Activated naive CD4-positive, alpha-beta T cell treated with anti-CD3 and anti-CD28 coated beads, Interleukin-2, amount 10 ng/mL, durations not matched to agents 7 days and 5 days (primary cell): ENCODE data around the gene EMILIN2.

Source experiments
- CTCF ChIA-PET: fragments of 350-600 bp; sonication (Branson Sonifier 250); formaldehyde crosslinking; loops from one replicate; lab custom pipeline; 2021; ENCODE audit warnings: antibody characterized with exemption; lab: Charles Lee
- DNase-seq: peaks from one replicate; pipeline ENCODE4 v3.0.0-alpha.2; 2020
- H3K27ac Mint-ChIP-seq: one replicate; pipeline ENCODE4 v1.8.0; 2021; ENCODE audit warnings: mild to moderate bottlenecking, moderate library complexity, mixed read lengths
- H3K27me3 Mint-ChIP-seq: one replicate; pipeline ENCODE4 v1.8.0; 2021; ENCODE audit warnings: mild to moderate bottlenecking, mixed read lengths
- H3K36me3 Mint-ChIP-seq: one replicate; pipeline ENCODE4 v1.8.0; 2021; ENCODE audit warnings: mixed read lengths
- H3K4me1 Mint-ChIP-seq: one replicate; pipeline ENCODE4 v1.8.0; 2021; ENCODE audit warnings: mixed read lengths
- H3K4me3 Mint-ChIP-seq: one replicate; pipeline ENCODE4 v1.8.0; 2021; ENCODE audit warnings: mild to moderate bottlenecking, moderate library complexity, mixed read lengths
- H3K9me3 Mint-ChIP-seq: one replicate; pipeline ENCODE4 v1.8.0; 2021; ENCODE audit warnings: mixed read lengths

Gene EMILIN2

GRCh38 chr18:2878656-2879330 is 32.0 kb downstream of the EMILIN2 start:
- CTCF ChIA-PET: no interaction called here
- H3K27ac Mint-ChIP-seq: no peak overlapping the region
- no peak for DNase-seq
- H3K27me3 Mint-ChIP-seq: peaks cover 16% of the 10 kb centered on the region
- H3K9me3 Mint-ChIP-seq: no peaks in the 10 kb centered on the region
- no peak overlapping the region for H3K4me3 Mint-ChIP-seq
- H3K4me1 Mint-ChIP-seq: peaks cover 25% of the 10 kb centered on the region
- peaks cover 1% of the 10 kb centered on the region for H3K36me3 Mint-ChIP-seq

GRCh38 chr18:2879889-2880288 is 33.1 kb downstream of the EMILIN2 start:
- H3K27ac Mint-ChIP-seq: peak overlapping the region; percentile 22
- peaks cover 36% of the 10 kb centered on the region for H3K4me1 Mint-ChIP-seq
- H3K4me3 Mint-ChIP-seq: no peak overlapping the region

GRCh38 chr18:2880473-2880872 is 33.7 kb downstream of the EMILIN2 start:
- peaks cover 1% of the 10 kb centered on the region for H3K36me3 Mint-ChIP-seq
- CTCF ChIA-PET: no interaction called here
- H3K9me3 Mint-ChIP-seq: no peaks in the 10 kb centered on the region
- H3K27me3 Mint-ChIP-seq: peaks cover 10% of the 10 kb centered on the region
- peaks cover 39% of the 10 kb centered on the region for H3K4me1 Mint-ChIP-seq
- H3K27ac Mint-ChIP-seq: no peak overlapping the region
- no peak overlapping the region for H3K4me3 Mint-ChIP-seq
- no peak for DNase-seq

More at GRCh38 chr18:2879889-2880288, 33.1 kb downstream of the EMILIN2 start:
- DNase-seq: no peak
- H3K36me3 Mint-ChIP-seq: peaks cover 1% of the 10 kb centered on the region
- CTCF ChIA-PET: no interaction called here
- H3K27me3 Mint-ChIP-seq: peaks cover 13% of the 10 kb centered on the region
- no peaks in the 10 kb centered on the region for H3K9me3 Mint-ChIP-seq

GRCh38 chr18:2881088-2881839 is 34.5 kb downstream of the EMILIN2 start:
- H3K36me3 Mint-ChIP-seq: peaks cover 1% of the 10 kb centered on the region
- DNase-seq: no peak
- CTCF ChIA-PET: no interaction called here
- H3K4me1 Mint-ChIP-seq: peaks cover 39% of the 10 kb centered on the region
- peaks cover under 1% of the 10 kb centered on the region for H3K9me3 Mint-ChIP-seq
- peak overlapping the region; percentile 89 for H3K27ac Mint-ChIP-seq
- H3K4me3 Mint-ChIP-seq: peak overlapping the region; percentile 62
- peaks cover 10% of the 10 kb centered on the region for H3K27me3 Mint-ChIP-seq

- DNase-seq: peak; percentile 50
- Mint-ChIP-seq H3K4me1 (peaks cover 42% of the 10 kb centered on the region), H3K27me3 (peaks cover 10% of the 10 kb centered on the region), H3K27ac (peak overlapping the region; percentile 89), H3K4me3 (peak overlapping the region; percentile 62), H3K36me3 (peaks cover 7% of the 10 kb centered on the region), H3K9me3 (peaks cover 6% of the 10 kb centered on the region)
- CTCF ChIA-PET: no interaction called here
Measured at GRCh38 chr18:2881840-2882195, 35.0 kb downstream of the EMILIN2 start.

- Mint-ChIP-seq H3K36me3 (peaks cover 9% of the 10 kb centered on the region), H3K9me3 (peaks cover 8% of the 10 kb centered on the region), H3K4me1 (peaks cover 43% of the 10 kb centered on the region), H3K27me3 (peaks cover 10% of the 10 kb centered on the region), H3K27ac (peak overlapping the region; percentile 96), H3K4me3 (no peak overlapping the region)
- DNase-seq: no peak
- CTCF ChIA-PET: no interaction called here
Measured at GRCh38 chr18:2882201-2882600, 35.4 kb downstream of the EMILIN2 start.

- Mint-ChIP-seq H3K27ac (peak overlapping the region; percentile 96), H3K27me3 (peaks cover 9% of the 10 kb centered on the region), H3K4me1 (peaks cover 47% of the 10 kb centered on the region), H3K4me3 (peak overlapping the region; percentile 39), H3K36me3 (peaks cover 15% of the 10 kb centered on the region), H3K9me3 (peaks cover 11% of the 10 kb centered on the region)
- DNase-seq: peak; percentile 76
- CTCF ChIA-PET: interaction anchor here (1.5 kb wide), 1 partner anchor 24 kb away, joined by 4 read pairs; no protein-coding TSS in a partner anchor
Measured at GRCh38 chr18:2883076-2883735, 36.4 kb downstream of the EMILIN2 start.

GRCh38 chr18:2884706-2885285 is 38.0 kb downstream of the EMILIN2 start:
- Mint-ChIP-seq H3K4me1 (peaks cover 59% of the 10 kb centered on the region), H3K27me3 (no peaks in the 10 kb centered on the region), H3K27ac (peak overlapping the region; percentile 49), H3K36me3 (peaks cover 16% of the 10 kb centered on the region), H3K9me3 (peaks cover 14% of the 10 kb centered on the region), H3K4me3 (no peak overlapping the region)
- CTCF ChIA-PET: interaction anchor here (0.6 kb wide), 1 partner anchor 122 kb away, joined by 5 read pairs; no protein-coding TSS in a partner anchor
- no peak for DNase-seq

GRCh38 chr18:2887470-2887869 is 40.7 kb downstream of the EMILIN2 start:
- Mint-ChIP-seq H3K4me1 (peaks cover 72% of the 10 kb centered on the region), H3K36me3 (peaks cover 21% of the 10 kb centered on the region), H3K27ac (no peak overlapping the region), H3K4me3 (no peak overlapping the region), H3K9me3 (peaks cover 18% of the 10 kb centered on the region), H3K27me3 (peaks cover 7% of the 10 kb centered on the region)
- CTCF ChIA-PET: no interaction called here
- no peak for DNase-seq

- no peak for DNase-seq
- H3K4me1 Mint-ChIP-seq: peaks cover 59% of the 10 kb centered on the region
- peaks cover 22% of the 10 kb centered on the region for H3K36me3 Mint-ChIP-seq
- H3K4me3 Mint-ChIP-seq: no peak overlapping the region
- CTCF ChIA-PET: interaction anchor here (1.9 kb wide), 1 partner anchor 9 kb away, joined by 4 read pairs; no protein-coding TSS in a partner anchor
- H3K9me3 Mint-ChIP-seq: peaks cover 23% of the 10 kb centered on the region
- peak overlapping the region; percentile 82 for H3K27ac Mint-ChIP-seq
- peaks cover 7% of the 10 kb centered on the region for H3K27me3 Mint-ChIP-seq
Measured at GRCh38 chr18:2889761-2890192, 43.0 kb downstream of the EMILIN2 start.

GRCh38 chr18:2890606-2891005 is 43.8 kb downstream of the EMILIN2 start:
- H3K27me3 Mint-ChIP-seq: peaks cover 14% of the 10 kb centered on the region
- H3K4me3 Mint-ChIP-seq: no peak overlapping the region
- CTCF ChIA-PET: interaction anchor here (0.8 to 1.9 kb wide), 2 partner anchors 8 to 17 kb away, joined by 3 to 4 read pairs; no protein-coding TSS in a partner anchor
- peak overlapping the region; percentile 85 for H3K27ac Mint-ChIP-seq
- peaks cover 31% of the 10 kb centered on the region for H3K9me3 Mint-ChIP-seq
- H3K36me3 Mint-ChIP-seq: peaks cover 29% of the 10 kb centered on the region
- H3K4me1 Mint-ChIP-seq: peaks cover 61% of the 10 kb centered on the region
- no peak for DNase-seq

- peak overlapping the region; percentile 85 for H3K27ac Mint-ChIP-seq
- H3K36me3 Mint-ChIP-seq: peaks cover 24% of the 10 kb centered on the region
- peaks cover 59% of the 10 kb centered on the region for H3K4me1 Mint-ChIP-seq
Measured at GRCh38 chr18:2891526-2892431, 45.0 kb downstream of the EMILIN2 start.

GRCh38 chr18:2893056-2893455 is 46.2 kb downstream of the EMILIN2 start:
- H3K4me3 Mint-ChIP-seq: peak overlapping the region; percentile 40
- H3K27me3 Mint-ChIP-seq: peaks cover 15% of the 10 kb centered on the region
- no peak overlapping the region for H3K27ac Mint-ChIP-seq
- H3K36me3 Mint-ChIP-seq: peaks cover 16% of the 10 kb centered on the region
- peaks cover 22% of the 10 kb centered on the region for H3K9me3 Mint-ChIP-seq
- peaks cover 61% of the 10 kb centered on the region for H3K4me1 Mint-ChIP-seq
- CTCF ChIA-PET: no interaction called here
- DNase-seq: no peak

More at GRCh38 chr18:2891526-2892431, 45.0 kb downstream of the EMILIN2 start:
- peak; percentile 46 for DNase-seq
- CTCF ChIA-PET: no interaction called here
- Mint-ChIP-seq H3K27me3 (peaks cover 15% of the 10 kb centered on the region), H3K9me3 (peaks cover 27% of the 10 kb centered on the region), H3K4me3 (peak overlapping the region; percentile 63)
